Ovary (tissue), 10 donors: Measurements from ENCODE around the gene DIABLO. TPM values are rescaled to one million over a fixed set of nuclear protein-coding genes. Genes with fewer than 3 reads are reported as not detected.
A peak's percentile ranks its signal among the peaks of the same experiment; 100 is the strongest.

ENCODE experiments used
- DNase-seq, 5 donors: peaks; one replicate each; pipeline ENCODE4 v3.0.0-alpha.2; 2019 to 2020
- H3K27ac ChIP-seq, 2 donors: fragments of 200-600 bp; one replicate each; pipeline versions ENCODE4 v1.5.1 to v1.8.0; 2019 to 2022
- H3K27me3 ChIP-seq: fragments of 200-600 bp; one replicate; pipeline ENCODE4 v1.8.0; 2022
- H3K36me3 ChIP-seq: fragments of 200-600 bp; sonication (generic); one replicate; pipeline ENCODE4 v1.5.1; 2019
- H3K4me1 ChIP-seq: one replicate; pipeline ENCODE4 v1.8.1; 2013; ENCODE audit warnings: mild to moderate bottlenecking, moderate library complexity; ENCODE audit not compliant: insufficient read depth
- H3K4me3 ChIP-seq: fragments of 200-600 bp; sonication (generic); one replicate; pipeline ENCODE4 v1.5.1; 2017
- H3K9me3 ChIP-seq, 2 donors: fragments of 200-600 bp in 1 of 2; sonication (generic) in 1 of 2; one replicate each; pipeline versions ENCODE4 v1.5.1 to v1.8.1; 2013 to 2019; ENCODE audit warnings: mild to moderate bottlenecking in 1 of 2, moderate library complexity in 1 of 2
- EP300 ChIP-seq: sonication (generic); formaldehyde crosslinking; IDR thresholded peaks from one replicate; pipeline ENCODE4 v1.6.1; 2017; ENCODE audit warnings: antibody characterized with exemption
- POLR2A ChIP-seq: fragments of 450-650 bp; IDR thresholded peaks from one replicate; pipeline ENCODE4 v1.6.1; 2017; ENCODE audit warnings: antibody characterized with exemption, mild to moderate bottlenecking, moderate library complexity
- WGBS, 3 donors: extraction: QIAGEN DNeasy Blood & Tissue Kit in 1 of 3; methylation state at CpG; one replicate each; pipeline versions ENCODE4 v1.1.5 to v1.1.7; 2013 to 2017; 5-methylcytosine and 5-hydroxymethylcytosine counted together
- intact Hi-C, 4 donors: fragments of 100-400 bp; cut with DNase I; formaldehyde crosslinking; loops; one replicate each; pipeline versions ENCODE4 v1.11.0 to v1.15.1; 2022 to 2023
- long read RNA-seq, 3 donors: library from polyadenylated mRNA in 2 of 3; unstranded in 2 of 3; transcript quantifications; one replicate each; pipeline ENCODE4 v2.0.0 and lab custom pipeline, GENCODE V29; 2021 to 2026
- polyA plus RNA-seq, 2 donors: library from polyadenylated mRNA; stranded (reverse); fragments of 200-250 nt in 1 of 2; fragments of 350-450 nt in 1 of 2; fragmentation: Illumina TruSeq in 1 of 2; extraction: RNeasy Lipid Tissue Mini Kit (QIAGEN cat#74804) in 1 of 2; gene quantifications; one replicate each; pipeline ENCODE4 v1.2.3, GENCODE V29; 2013 to 2014
- total RNA-seq, 7 donors: library from RNA; depleted of rRNA in 2 of 7; stranded (reverse); fragments of >200 nt in 2 of 7; fragmentation: NEBNext Ultra II Directional in 3 of 7; extraction: Animal tissue kit (Norgen Biotek cat#: 25700) in 3 of 7; gene quantifications; one replicate each; pipeline versions ENCODE4 v1.1.0 to v1.2.4, GENCODE V29; 2016 to 2023
- TF ChIP-seq, protein P1 (sequence below), 3 donors: fragments of 450-650 bp in 2 of 3; fragments of 200-600 bp in 1 of 3; IDR thresholded peaks; one replicate each; pipeline versions ENCODE4 v1.5.1 to v1.8.0; 2016 to 2022; ENCODE audit warnings: antibody characterized with exemption in 3 of 3, mild to moderate bottlenecking in 1 of 3
- donor health status: DM: no; HTN: no; CAD: no; lungs with moderate emphysema.
- donor health status: DM: no; HTN: no; CAD: no.
- donor health status: Bipolar disorder and iron deficiency.
- donor health status: DM: yes; HTN: yes; CAD: no.
- donor health status: DM: no; HTN: no; CAD: no.
- donor health status: DM: yes; HTN: yes; CAD: no.

Gene DIABLO
- total RNA-seq (10 to 100 TPM; 35.9 to 61.1 (median 40.2) TPM), polyA plus RNA-seq (10 to 100 TPM; 41.1 to 92.1 TPM)
- long read RNA-seq, donor 1, transcript DIABLO-202 (6 exons, 1,336 nt) = minor isoform, 24 of 203 reads
- long read RNA-seq, donor 1, transcript DIABLO-215 (5 exons, 2,569 nt) = minor isoform, 6 of 203 reads
- long read RNA-seq, donor 1, transcript DIABLO-216 (5 exons, 2,641 nt) = minor isoform, 6 of 203 reads
- long read RNA-seq, donor 1, transcript DIABLO-207 (6 exons, 1,471 nt) = major isoform, 159 of 203 reads
- long read RNA-seq, donor 1, partial matches to known transcripts = 1 of 203 reads
- long read RNA-seq, donor 1, other reads (novel, unspliced or antisense) = 1 of 203 reads
- long read RNA-seq, donor 2, transcript DIABLO-207 (6 exons, 1,471 nt) = major isoform, 40 of 56 reads
- long read RNA-seq, donor 2, transcript DIABLO-202 (6 exons, 1,336 nt) = minor isoform, 10 of 56 reads
- long read RNA-seq, donor 2, partial matches to known transcripts = 0 of 56 reads
- long read RNA-seq, donor 2, other reads (novel, unspliced or antisense) = 0 of 56 reads
- long read RNA-seq, donor 3, transcript DIABLO-207 (6 exons, 1,471 nt) = major isoform, 27 of 48 reads
- long read RNA-seq, donor 3, transcript DIABLO-202 (6 exons, 1,336 nt) = minor isoform, 10 of 48 reads
- long read RNA-seq, donor 3, partial matches to known transcripts = 0 of 48 reads
- long read RNA-seq, donor 3, other reads (novel, unspliced or antisense) = 2 of 48 reads

GRCh38 chr12:122225683-122226365, at the start of gene DIABLO:
Gene DIABLO, minus strand, starts transcription at chr12:122226052. Its CDS starts 38 bp downstream, at chr12:122226014.
- peak; percentile 5 for TF ChIP-seq EP300
- TF ChIP-seq, protein P1, sequence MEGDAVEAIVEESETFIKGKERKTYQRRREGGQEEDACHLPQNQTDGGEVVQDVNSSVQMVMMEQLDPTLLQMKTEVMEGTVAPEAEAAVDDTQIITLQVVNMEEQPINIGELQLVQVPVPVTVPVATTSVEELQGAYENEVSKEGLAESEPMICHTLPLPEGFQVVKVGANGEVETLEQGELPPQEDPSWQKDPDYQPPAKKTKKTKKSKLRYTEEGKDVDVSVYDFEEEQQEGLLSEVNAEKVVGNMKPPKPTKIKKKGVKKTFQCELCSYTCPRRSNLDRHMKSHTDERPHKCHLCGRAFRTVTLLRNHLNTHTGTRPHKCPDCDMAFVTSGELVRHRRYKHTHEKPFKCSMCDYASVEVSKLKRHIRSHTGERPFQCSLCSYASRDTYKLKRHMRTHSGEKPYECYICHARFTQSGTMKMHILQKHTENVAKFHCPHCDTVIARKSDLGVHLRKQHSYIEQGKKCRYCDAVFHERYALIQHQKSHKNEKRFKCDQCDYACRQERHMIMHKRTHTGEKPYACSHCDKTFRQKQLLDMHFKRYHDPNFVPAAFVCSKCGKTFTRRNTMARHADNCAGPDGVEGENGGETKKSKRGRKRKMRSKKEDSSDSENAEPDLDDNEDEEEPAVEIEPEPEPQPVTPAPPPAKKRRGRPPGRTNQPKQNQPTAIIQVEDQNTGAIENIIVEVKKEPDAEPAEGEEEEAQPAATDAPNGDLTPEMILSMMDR (IDR thresholded peaks at IDR 0.05) = no peak
- peak; percentile 99 for TF ChIP-seq POLR2A
- Histone ChIP-seq H3K27me3 (no peaks in the 10 kb centered on the region), H3K4me3 (peak within 1 kb of the TSS; percentile 98), H3K27ac (peak within 1 kb of the TSS; percentile 64 to 93), H3K36me3 (no peaks in the 10 kb centered on the region), H3K4me1 (peaks cover 12% of the 10 kb centered on the region), H3K9me3 (no peaks in the 10 kb centered on the region)
- whole genome bisulfite sequencing, 3 donors = 0 to 1% (median 1%) methylated on average over 62 to 74 of the region's 74 CpGs
- intact Hi-C loops = no loop called here
- DNase-seq = peak; percentile 99 to 100 (median 100)

- WGBS, 3 donors = 78 to 93% (median 87%) methylated on average over 8 of the region's 8 CpGs
- Histone ChIP-seq H3K27me3 (no peaks in the 10 kb centered on the region), H3K27ac (no peak overlapping the region), H3K9me3 (no peaks in the 10 kb centered on the region), H3K4me3 (no peak overlapping the region), H3K36me3 (no peaks in the 10 kb centered on the region), H3K4me1 (no peaks in the 10 kb centered on the region)
- intact Hi-C loops = no loop called here
- TF ChIP-seq EP300 = no peak
- TF ChIP-seq POLR2A = no peak
- TF ChIP-seq, protein P1 (IDR thresholded peaks at IDR 0.05) = no peak
- DNase-seq = no peak
Measured at GRCh38 chr12:122275459-122275858, 49.6 kb upstream of the DIABLO start.

DNA sequence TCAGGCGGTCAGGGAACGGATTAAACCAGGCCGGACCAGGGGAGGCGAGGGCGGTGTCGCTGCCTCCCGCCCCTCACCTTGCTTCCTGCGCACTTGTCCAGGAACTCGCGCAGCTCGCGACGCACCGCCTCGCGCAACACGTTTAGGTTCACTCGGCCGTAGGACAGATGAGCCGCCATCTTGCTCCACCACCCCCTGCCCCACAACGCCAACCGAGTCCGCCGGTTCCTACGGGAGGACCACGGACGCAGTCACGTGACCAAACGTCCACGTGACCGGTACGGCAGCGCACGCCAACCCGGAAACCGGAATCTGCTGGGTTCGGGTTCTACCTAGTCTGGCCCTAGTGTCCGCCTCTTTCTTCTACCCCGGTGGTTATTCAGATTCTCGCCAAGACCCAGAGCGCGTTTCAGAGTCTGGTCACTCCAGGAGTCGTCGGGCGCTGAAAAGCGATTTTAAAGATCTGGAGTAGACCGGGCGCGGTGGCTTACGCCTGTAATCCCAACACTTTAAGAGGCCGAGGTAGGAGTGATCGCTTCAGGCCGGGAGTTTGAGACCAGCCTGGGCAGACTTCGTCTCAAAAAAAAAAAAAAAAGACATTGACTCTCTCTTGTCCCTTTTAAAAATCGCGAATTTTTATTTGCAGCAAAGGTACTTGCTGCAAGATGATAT, 40.5 kb upstream of the DIABLO start, which contains the start of gene VPS33A:
Gene VPS33A, minus strand, starts transcription at position 265 of the 672 bp plus-strand sequence. Its CDS starts 86 bp downstream, at position 179.
- Histone ChIP-seq H3K27me3 (no peaks in the 10 kb centered on the region), H3K9me3 (no peaks in the 10 kb centered on the region), H3K27ac (peak within 1 kb of the TSS; percentile 49 to 73), H3K4me1 (no peaks in the 10 kb centered on the region), H3K4me3 (peak within 1 kb of the TSS; percentile 89), H3K36me3 (no peaks in the 10 kb centered on the region)
- no peak for TF ChIP-seq EP300
- peak; percentile 61 for TF ChIP-seq POLR2A
- TF ChIP-seq, protein P1 (IDR thresholded peaks at IDR 0.05) = no peak
- WGBS, 3 donors = 0% methylated on average over 39 to 56 of the region's 56 CpGs
- peak; percentile 96 to 98 (median 97) for DNase-seq
- intact Hi-C loops = no loop called here

GRCh38 chr12:122265886-122266229, 40.0 kb upstream of the DIABLO start:
- H3K9me3 ChIP-seq = no peaks in the 10 kb centered on the region
- TF ChIP-seq EP300 (no peak), POLR2A (no peak)
- TF ChIP-seq, protein P1 (IDR thresholded peaks at IDR 0.05) = no peak
- peak overlapping the region; percentile 89 for H3K4me3 ChIP-seq
- WGBS, 3 donors = 0% methylated on average over 14 to 17 of the region's 17 CpGs
- no peaks in the 10 kb centered on the region for H3K27me3 ChIP-seq
- no peaks in the 10 kb centered on the region for H3K4me1 ChIP-seq
- DNase-seq = peak in 2 of 5 donors; percentile 20 to 47
- peak overlapping the region; percentile 49 to 73 for H3K27ac ChIP-seq
- intact Hi-C loops = no loop called here
- no peaks in the 10 kb centered on the region for H3K36me3 ChIP-seq
